ENCODE data around the gene STK32A. TPM values are rescaled to one million over a fixed set of nuclear protein-coding genes. Genes with fewer than 3 reads are reported as not detected.
A peak's percentile ranks its signal among the peaks of the same experiment; 100 is the strongest.

STK32A gene
- total RNA-seq, 1 experiment from 2014 or later, result 1.3 TPM

- Histone ChIP-seq H3K23me2 (ENCODE audit: insufficient read length, low read depth, low read length, poor library complexity, severe bottlenecking) (no peaks in the 10 kb centered on the region), H3K4me2 (ENCODE audit: insufficient read depth, insufficient read length, low read length) (no peak overlapping the region), H3K9me3 (ENCODE audit: control insufficient read depth, low read depth, low read length) (no peaks in the 10 kb centered on the region), H2AK5ac (ENCODE audit: insufficient read length, low read length) (no peak overlapping the region), H3K79me2 (ENCODE audit: insufficient read depth, low read length) (no peaks in the 10 kb centered on the region), H2BK5ac (ENCODE audit: insufficient read length, low read length) (no peak overlapping the region), H3K18ac (ENCODE audit: insufficient read length, low read depth, low read length) (no peak overlapping the region), H4K20me1 (ENCODE audit: control insufficient read depth, insufficient read depth, insufficient read length) (no peaks in the 10 kb centered on the region), H3K56ac (ENCODE audit: insufficient read length, low read depth, low read length) (no peak overlapping the region), H2BK15ac (ENCODE audit: low read depth, low read length) (no peak overlapping the region), H3K27me3 (ENCODE audit: insufficient read depth, low read length) (no peaks in the 10 kb centered on the region), H4K8ac (replicated peaks; ENCODE audit: insufficient read length, low read depth, low read length) (no peak overlapping the region), H2AFZ (ENCODE audit: low read length) (no peak overlapping the region), H2BK20ac (ENCODE audit: low read depth, low read length, poor library complexity, severe bottlenecking) (no peak overlapping the region), H2BK12ac (ENCODE audit: insufficient read length, low read depth, low read length) (no peak overlapping the region), H3K79me1 (ENCODE audit: insufficient read depth, low read depth, low read length, poor library complexity, severe bottlenecking) (no peaks in the 10 kb centered on the region), H3T11ph (ENCODE audit: low read length) (no peak overlapping the region), H3K4ac (ENCODE audit: low read depth, low read length) (no peak overlapping the region), H4K5ac (ENCODE audit: insufficient read length, low read depth, low read length) (no peak overlapping the region), H3K23ac (ENCODE audit: insufficient read length, low read depth, low read length) (no peak overlapping the region), H3K27ac (ENCODE audit: insufficient read length, low read depth, low read length) (no peak overlapping the region), H3K14ac (ENCODE audit: insufficient read depth, low read length) (no peak overlapping the region), H4K91ac (ENCODE audit: insufficient read length, low read depth, low read length) (no peak overlapping the region), H3K4me1 (ENCODE audit: insufficient read depth, low read length) (peaks cover 10% of the 10 kb centered on the region; the same call in 1 of the 2 replicates), H2BK120ac (ENCODE audit: low read depth, low read length, poor library complexity, severe bottlenecking) (no peak overlapping the region), H3K9ac (ENCODE audit: extremely low read depth, insufficient read length, low read length) (no peak overlapping the region)
- WGBS (ENCODE audit: extremely low coverage, insufficient read length, low lambda C conversion rate), result no CpG with 5 or more reads among the region's 1 CpG
- Mint-ChIP-seq H3K4me3 (no peak overlapping the region), H3K4me1 (peaks cover 43 to 45% of the 10 kb centered on the region in 2 experiments), H3K27ac (peak overlapping the region in 1 of 3 experiments; percentile 44; a peak in 2 of 7 replicates), H3K27me3 (ENCODE audit: low read depth) (peaks cover 2% of the 10 kb centered on the region; the same call in 1 of the 2 replicates), H3K36me3 (ENCODE audit: insufficient read depth in 1 of 3, low read depth in 3 of 3) (peaks cover 16 to 54% (median 28%) of the 10 kb centered on the region in 3 experiments), H3K9me3 (peaks cover 34 to 45% of the 10 kb centered on the region in 2 experiments)
- no peak for TF ChIP-seq CTCF (conservative IDR thresholded peaks at IDR 0.05)
- no peak for DNase-seq
These were observed 51.5 kb downstream of the STK32A start for GRCh38 chr5:147286296-147286695.

All from H9 (cell line).